ENCODE data around the gene TTI1.

The TTI1 gene

DNA sequence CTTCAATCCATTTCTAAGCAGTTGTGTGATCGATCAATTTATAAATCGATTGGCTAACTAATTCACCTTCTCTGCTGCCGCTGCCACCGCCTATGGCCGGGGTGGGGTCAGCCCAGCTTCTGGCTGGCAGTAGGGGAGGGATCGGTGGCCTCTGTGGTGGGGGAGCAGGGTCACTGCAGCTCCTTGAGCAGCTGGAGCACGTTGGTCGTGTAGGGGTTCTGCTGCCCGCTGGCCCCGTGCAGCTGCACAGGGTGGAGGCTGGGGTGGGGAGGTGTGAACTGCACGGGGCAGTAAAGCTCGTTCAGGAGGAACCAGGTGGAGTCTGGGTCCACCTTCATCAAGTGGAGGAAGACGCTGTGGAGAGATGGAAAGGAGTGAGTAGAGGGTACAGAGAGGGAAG is 50.0 kb downstream of the TTI1 start:
- Histone ChIP-seq H3K4me3 (ENCODE audit: low read depth, low read length, poor library complexity, severe bottlenecking) (no peak overlapping the region), H3K9ac (ENCODE audit: low read length) (no peak overlapping the region), H3K4me2 (ENCODE audit: low read length) (no peak overlapping the region), H3K9me2 (ENCODE audit: low read depth, low read length) (no peaks in the 10 kb centered on the region), H4K20me1 (ENCODE audit: insufficient read depth, low read length) (no peaks in the 10 kb centered on the region), H3K36me3 (ENCODE audit: insufficient read depth, low read length) (peaks cover 39% of the 10 kb centered on the region), H3K27ac (ENCODE audit: low read depth, low read length, poor library complexity, severe bottlenecking) (no peak overlapping the region), H3K79me2 (ENCODE audit: insufficient read depth, low read length) (no peaks in the 10 kb centered on the region), H3K27me3 (ENCODE audit: insufficient read depth, low read length) (no peaks in the 10 kb centered on the region), H3K9me3 (ENCODE audit: low read length) (no peaks in the 10 kb centered on the region), H3K4me1 (ENCODE audit: insufficient read depth, low read length, severe bottlenecking) (no peaks in the 10 kb centered on the region), H3F3A (ENCODE audit: insufficient read depth, low read length) (no peaks in the 10 kb centered on the region), H2AFZ (ENCODE audit: low read length) (no peak overlapping the region)
- TF ChIP-seq, protein P1, sequence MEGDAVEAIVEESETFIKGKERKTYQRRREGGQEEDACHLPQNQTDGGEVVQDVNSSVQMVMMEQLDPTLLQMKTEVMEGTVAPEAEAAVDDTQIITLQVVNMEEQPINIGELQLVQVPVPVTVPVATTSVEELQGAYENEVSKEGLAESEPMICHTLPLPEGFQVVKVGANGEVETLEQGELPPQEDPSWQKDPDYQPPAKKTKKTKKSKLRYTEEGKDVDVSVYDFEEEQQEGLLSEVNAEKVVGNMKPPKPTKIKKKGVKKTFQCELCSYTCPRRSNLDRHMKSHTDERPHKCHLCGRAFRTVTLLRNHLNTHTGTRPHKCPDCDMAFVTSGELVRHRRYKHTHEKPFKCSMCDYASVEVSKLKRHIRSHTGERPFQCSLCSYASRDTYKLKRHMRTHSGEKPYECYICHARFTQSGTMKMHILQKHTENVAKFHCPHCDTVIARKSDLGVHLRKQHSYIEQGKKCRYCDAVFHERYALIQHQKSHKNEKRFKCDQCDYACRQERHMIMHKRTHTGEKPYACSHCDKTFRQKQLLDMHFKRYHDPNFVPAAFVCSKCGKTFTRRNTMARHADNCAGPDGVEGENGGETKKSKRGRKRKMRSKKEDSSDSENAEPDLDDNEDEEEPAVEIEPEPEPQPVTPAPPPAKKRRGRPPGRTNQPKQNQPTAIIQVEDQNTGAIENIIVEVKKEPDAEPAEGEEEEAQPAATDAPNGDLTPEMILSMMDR (IDR thresholded peaks at IDR 0.05; ENCODE audit: low read length): no peak
- TF ChIP-seq EZH2 (IDR thresholded peaks at IDR 0.05; ENCODE audit: borderline replicate concordance, low read length): no peak

GRCh38 chr20:37981568-37981967 is 51.7 kb downstream of the TTI1 start:
- Histone ChIP-seq H3K4me1 (ENCODE audit: insufficient read depth, low read length, severe bottlenecking) (peaks cover 11% of the 10 kb centered on the region), H4K20me1 (ENCODE audit: insufficient read depth, low read length) (no peaks in the 10 kb centered on the region), H3K79me2 (ENCODE audit: insufficient read depth, low read length) (no peaks in the 10 kb centered on the region), H3K4me3 (ENCODE audit: low read depth, low read length, poor library complexity, severe bottlenecking) (no peak overlapping the region), H3F3A (ENCODE audit: insufficient read depth, low read length) (no peaks in the 10 kb centered on the region), H2AFZ (ENCODE audit: low read length) (no peak overlapping the region), H3K36me3 (ENCODE audit: insufficient read depth, low read length) (peaks cover 24% of the 10 kb centered on the region), H3K9me2 (ENCODE audit: low read depth, low read length) (no peaks in the 10 kb centered on the region), H3K27ac (ENCODE audit: low read depth, low read length, poor library complexity, severe bottlenecking) (no peak overlapping the region), H3K9ac (ENCODE audit: low read length) (no peak overlapping the region), H3K4me2 (ENCODE audit: low read length) (no peak overlapping the region), H3K9me3 (ENCODE audit: low read length) (no peaks in the 10 kb centered on the region), H3K27me3 (ENCODE audit: insufficient read depth, low read length) (no peaks in the 10 kb centered on the region)
- TF ChIP-seq EZH2 (IDR thresholded peaks at IDR 0.05; ENCODE audit: borderline replicate concordance, low read length): no peak
- TF ChIP-seq, protein P1 (IDR thresholded peaks at IDR 0.05; ENCODE audit: low read length): no peak

DNA sequence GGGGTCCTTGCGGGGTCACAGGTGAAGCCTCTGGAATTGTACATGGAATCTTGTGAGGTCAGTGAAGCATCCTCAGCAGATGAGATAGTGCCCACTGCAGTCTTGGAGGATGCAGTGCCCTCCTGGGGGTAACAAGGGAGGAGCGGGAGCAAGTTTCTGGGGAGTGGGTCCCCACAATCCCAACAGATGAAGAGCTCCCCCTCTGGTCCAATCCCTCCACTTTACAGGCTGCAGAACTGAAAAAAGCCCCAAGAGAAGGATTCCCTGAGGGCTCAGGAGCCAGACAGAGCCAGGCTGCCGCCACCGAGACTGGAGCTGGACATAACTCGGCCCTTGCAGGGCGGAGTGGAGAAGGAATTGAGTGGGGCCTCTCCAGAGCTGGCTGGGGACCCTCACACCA is 52.4 kb downstream of the TTI1 start:
- H4K20me1 ChIP-seq (ENCODE audit: insufficient read depth, low read length): no peaks in the 10 kb centered on the region
- peaks cover 18% of the 10 kb centered on the region; the same call in 1 of the 2 replicates for H3K36me3 ChIP-seq (ENCODE audit: insufficient read depth, low read length)
- H3F3A ChIP-seq (ENCODE audit: insufficient read depth, low read length): no peaks in the 10 kb centered on the region
- H3K9me3 ChIP-seq (ENCODE audit: low read length): no peaks in the 10 kb centered on the region
- no peaks in the 10 kb centered on the region for H3K27me3 ChIP-seq (ENCODE audit: insufficient read depth, low read length)
- no peak overlapping the region for H3K27ac ChIP-seq (ENCODE audit: low read depth, low read length, poor library complexity, severe bottlenecking)
- H2AFZ ChIP-seq (ENCODE audit: low read length): no peak overlapping the region
- H3K4me3 ChIP-seq (ENCODE audit: low read depth, low read length, poor library complexity, severe bottlenecking): no peak overlapping the region
- H3K79me2 ChIP-seq (ENCODE audit: insufficient read depth, low read length): no peaks in the 10 kb centered on the region
- peaks cover 13% of the 10 kb centered on the region for H3K4me1 ChIP-seq (ENCODE audit: insufficient read depth, low read length, severe bottlenecking)
- no peak overlapping the region for H3K4me2 ChIP-seq (ENCODE audit: low read length)
- TF ChIP-seq, protein P1 (IDR thresholded peaks at IDR 0.05; ENCODE audit: low read length): no peak
- TF ChIP-seq EZH2 (IDR thresholded peaks at IDR 0.05; ENCODE audit: borderline replicate concordance, low read length): no peak
- no peaks in the 10 kb centered on the region for H3K9me2 ChIP-seq (ENCODE audit: low read depth, low read length)
- no peak overlapping the region for H3K9ac ChIP-seq (ENCODE audit: low read length)
